Stimulated activated CD8-positive, alpha-beta memory T cell treated with anti-CD3 and anti-CD28 coated beads, Interleukin-12 subunit alpha, Interleukin-12 subunit beta, amount 100 ng/mL, for 24 hours (primary cell): ENCODE results near the gene SLC24A4.

Source experiments
- DNase-seq: peaks from one replicate; pipeline ENCODE4 v3.0.0-alpha.2; 2020; ENCODE audit errors: extremely low read depth

SLC24A4 gene

DNA sequence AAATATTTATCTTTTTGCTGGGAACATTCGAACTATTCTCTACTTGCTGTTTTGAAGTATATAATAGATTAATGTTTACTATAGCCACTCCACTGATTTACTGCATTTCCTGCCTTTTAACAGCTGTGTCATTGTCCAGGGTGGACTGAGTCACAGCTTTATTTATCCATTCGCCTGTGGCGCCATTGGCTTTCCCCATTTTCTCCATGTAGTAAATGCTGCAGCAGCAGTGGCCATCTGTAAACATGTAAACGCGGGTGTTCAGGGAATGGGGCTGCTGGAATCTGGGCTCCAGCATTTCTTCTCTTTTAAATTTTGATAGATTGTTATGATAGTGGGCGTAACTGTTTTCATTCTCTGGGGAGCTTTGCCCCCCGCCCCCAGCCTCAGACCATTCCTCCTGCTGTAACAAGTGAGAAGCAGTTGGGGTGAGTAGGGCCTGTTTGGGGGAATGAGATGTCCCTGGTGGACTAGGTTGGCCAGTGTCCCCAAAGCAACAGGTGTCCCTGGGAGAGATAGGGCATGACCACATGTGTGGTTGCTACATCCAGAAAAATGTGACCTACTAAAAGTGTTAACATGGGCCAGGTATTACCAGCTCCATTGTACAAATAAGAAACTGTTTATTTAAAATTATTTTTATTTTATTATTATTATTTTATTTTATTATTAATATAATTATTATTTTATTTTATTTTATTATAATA, 223.5 kb downstream of the SLC24A4 start:
- no peak for DNase-seq

DNA sequence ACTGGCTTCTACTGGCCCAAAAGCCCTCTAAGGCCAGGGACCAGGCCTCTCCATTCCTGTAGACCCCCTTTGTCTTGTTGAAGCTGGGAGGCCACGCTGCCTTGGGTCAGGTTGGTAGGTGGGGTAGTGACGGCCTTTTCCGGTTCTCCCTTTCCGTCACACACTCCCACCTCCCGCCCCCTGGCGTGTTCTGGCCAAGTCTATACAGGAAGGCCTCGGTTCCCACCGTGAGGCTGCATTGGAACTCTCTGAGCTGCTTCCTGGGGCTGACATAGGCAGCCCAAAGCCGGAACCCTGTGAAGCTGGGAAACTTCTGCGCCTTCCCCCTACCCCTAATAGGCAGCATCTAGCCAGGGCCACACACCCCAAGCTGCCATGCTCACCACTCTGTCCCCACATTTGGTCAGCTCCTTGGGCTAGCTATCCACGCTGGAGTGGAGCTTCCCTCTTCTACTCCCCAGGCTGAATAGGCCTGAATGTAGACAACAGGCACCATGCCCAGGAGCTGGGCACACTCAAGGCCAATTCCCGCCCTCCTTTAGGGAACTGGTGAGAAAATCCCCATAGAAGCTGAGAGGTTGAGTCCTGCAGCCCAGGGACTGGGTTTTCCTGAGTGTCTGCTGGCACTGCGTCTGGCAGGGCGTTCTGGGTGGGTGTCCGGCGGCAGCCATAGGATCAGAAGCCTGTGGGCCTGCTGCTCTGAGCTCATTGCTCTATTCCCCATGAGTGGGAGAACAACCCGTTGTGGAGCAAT, 226.3 kb downstream of the SLC24A4 start:
- DNase-seq: no peak

DNA sequence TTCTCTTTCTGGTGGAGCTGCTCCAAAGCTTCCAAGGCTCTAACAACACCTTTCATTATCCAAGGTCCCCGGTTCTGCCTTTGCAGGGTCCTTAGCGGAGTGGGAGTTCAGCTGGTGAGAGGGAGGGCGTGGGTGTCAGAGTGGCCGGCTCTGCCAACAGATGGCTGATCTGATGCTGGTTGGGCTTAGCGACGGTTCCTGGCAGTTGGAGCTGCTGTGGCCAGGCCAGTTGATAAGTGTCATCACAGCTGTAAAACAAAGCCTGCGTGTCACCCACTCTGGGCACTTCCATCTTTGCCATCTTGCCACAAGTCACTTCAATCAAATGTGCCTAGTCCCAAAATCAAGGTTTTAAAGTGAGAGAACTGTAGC, 226.9 kb downstream of the SLC24A4 start:
- no peak for DNase-seq
